D341Med (cell line): ENCODE results near the gene COL27A1.

Experiments used
- DNase-seq: peaks from one replicate; pipeline ENCODE4 v3.0.0; 2012; ENCODE audit warnings: low spot score

COL27A1 gene

GRCh38 chr9:114272739-114273431 lies 117.5 kb downstream of the COL27A1 start:
- DNase-seq: no peak

GRCh38 chr9:114273461-114273881 lies 118.1 kb downstream of the COL27A1 start:
- peak; percentile 36 for DNase-seq

- peak; percentile 8 for DNase-seq
Measured at GRCh38 chr9:114274217-114274616, 118.9 kb downstream of the COL27A1 start.

- DNase-seq: peak; percentile 26
Measured at GRCh38 chr9:114275246-114276004, 120.1 kb downstream of the COL27A1 start.

- DNase-seq: no peak
Measured at GRCh38 chr9:114276908-114277821, 121.8 kb downstream of the COL27A1 start.

- DNase-seq: no peak
Measured at GRCh38 chr9:114278356-114278755, 123.0 kb downstream of the COL27A1 start.

- DNase-seq: peak; percentile 6
Measured at GRCh38 chr9:114278881-114279570, 123.7 kb downstream of the COL27A1 start.

GRCh38 chr9:114279693-114280092 lies 124.4 kb downstream of the COL27A1 start:
- no peak for DNase-seq

GRCh38 chr9:114280636-114281472 lies 125.5 kb downstream of the COL27A1 start:
- no peak for DNase-seq

- DNase-seq: no peak
Measured at GRCh38 chr9:114281473-114282103, 126.3 kb downstream of the COL27A1 start.

- no peak for DNase-seq
Measured at GRCh38 chr9:114282104-114282485, 126.8 kb downstream of the COL27A1 start.

- DNase-seq: no peak
Measured at GRCh38 chr9:114282507-114282906, 127.2 kb downstream of the COL27A1 start.

- DNase-seq: no peak
Measured at GRCh38 chr9:114282926-114283325, 127.6 kb downstream of the COL27A1 start.

- no peak for DNase-seq
Measured at GRCh38 chr9:114283551-114284111, 128.3 kb downstream of the COL27A1 start.

- no peak for DNase-seq
Measured at GRCh38 chr9:114284316-114285060, 129.2 kb downstream of the COL27A1 start.

- no peak for DNase-seq
Measured at GRCh38 chr9:114285166-114285867, 130.0 kb downstream of the COL27A1 start.

- DNase-seq: no peak
Measured at GRCh38 chr9:114286146-114286679, 130.9 kb downstream of the COL27A1 start.

GRCh38 chr9:114287001-114287762 lies 131.8 kb downstream of the COL27A1 start:
- DNase-seq: no peak
